B cell (primary cell): ENCODE data around the gene APP.

Experiments used
- EZH2 ChIP-seq: IDR thresholded peaks from 2 replicates; pipeline ENCODE4 v1.6.1; 2012; ENCODE audit warnings: borderline replicate concordance, low read depth, mild to moderate bottlenecking, moderate library complexity, low read length; ENCODE audit not compliant: insufficient read depth, poor library complexity, severe bottlenecking
- TF ChIP-seq, protein P1 (sequence below): fragments of 200-600 bp; IDR thresholded peaks from one replicate; pipeline ENCODE4 v1.8.0; 2022; ENCODE audit warnings: antibody characterized with exemption, mild to moderate bottlenecking

DNA sequence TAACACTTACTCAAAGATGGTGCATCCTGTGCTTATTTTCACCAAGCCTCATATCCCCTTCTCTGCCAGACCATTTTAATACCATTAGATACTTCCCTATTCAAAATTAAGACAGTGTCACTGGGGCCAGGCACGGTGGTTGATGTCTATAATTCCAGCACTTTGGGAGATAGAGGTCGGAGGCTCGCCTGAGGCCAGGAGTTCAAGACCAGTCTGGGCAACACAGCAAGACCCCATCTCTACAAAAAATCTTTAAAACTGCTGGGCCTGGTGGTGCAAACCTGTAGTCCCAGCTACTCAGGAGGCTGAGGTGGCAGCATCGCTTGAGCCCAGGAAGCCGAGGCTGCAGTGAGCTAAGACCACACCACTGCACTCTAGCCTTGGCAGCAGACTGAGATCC, 28.2 kb downstream of the APP start:
- TF ChIP-seq, protein P1, sequence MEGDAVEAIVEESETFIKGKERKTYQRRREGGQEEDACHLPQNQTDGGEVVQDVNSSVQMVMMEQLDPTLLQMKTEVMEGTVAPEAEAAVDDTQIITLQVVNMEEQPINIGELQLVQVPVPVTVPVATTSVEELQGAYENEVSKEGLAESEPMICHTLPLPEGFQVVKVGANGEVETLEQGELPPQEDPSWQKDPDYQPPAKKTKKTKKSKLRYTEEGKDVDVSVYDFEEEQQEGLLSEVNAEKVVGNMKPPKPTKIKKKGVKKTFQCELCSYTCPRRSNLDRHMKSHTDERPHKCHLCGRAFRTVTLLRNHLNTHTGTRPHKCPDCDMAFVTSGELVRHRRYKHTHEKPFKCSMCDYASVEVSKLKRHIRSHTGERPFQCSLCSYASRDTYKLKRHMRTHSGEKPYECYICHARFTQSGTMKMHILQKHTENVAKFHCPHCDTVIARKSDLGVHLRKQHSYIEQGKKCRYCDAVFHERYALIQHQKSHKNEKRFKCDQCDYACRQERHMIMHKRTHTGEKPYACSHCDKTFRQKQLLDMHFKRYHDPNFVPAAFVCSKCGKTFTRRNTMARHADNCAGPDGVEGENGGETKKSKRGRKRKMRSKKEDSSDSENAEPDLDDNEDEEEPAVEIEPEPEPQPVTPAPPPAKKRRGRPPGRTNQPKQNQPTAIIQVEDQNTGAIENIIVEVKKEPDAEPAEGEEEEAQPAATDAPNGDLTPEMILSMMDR: no peak
- no peak for TF ChIP-seq EZH2
